Measurements from ENCODE around the gene RNASEH1.
"Not testable (repeated sequence)": the region's sequence is repeated elsewhere in the genome, so short reads cannot be mapped to it uniquely, and the experiment has no call there.

RNASEH1 gene

GRCh38 chr2:3517948-3518495 lies 40.1 kb downstream of the RNASEH1 start:
- no peak for DNase-seq

GRCh38 chr2:3516831-3517230 lies 41.3 kb downstream of the RNASEH1 start:
- no peak for DNase-seq

DNA sequence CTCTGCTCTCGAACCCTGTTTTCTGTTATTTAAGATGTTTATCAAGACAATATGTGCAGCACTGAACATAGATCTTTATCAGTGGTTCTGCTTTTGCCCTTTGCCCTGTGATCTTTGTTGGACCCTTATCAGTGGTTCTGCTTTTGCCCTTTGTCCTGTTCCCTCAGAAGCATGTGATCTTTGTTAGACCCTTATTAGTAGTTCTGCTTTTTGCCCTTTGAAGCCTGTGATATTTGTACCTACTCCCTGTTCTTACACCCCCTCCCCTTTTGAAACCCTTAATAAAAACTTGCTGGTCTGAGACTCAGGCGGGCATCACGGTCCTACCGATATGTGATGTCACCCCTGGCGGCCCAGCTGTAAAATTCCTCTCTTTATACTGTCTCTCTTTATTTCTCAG lies 42.7 kb downstream of the RNASEH1 start:
- not testable (repeated sequence) for DNase-seq

DNA sequence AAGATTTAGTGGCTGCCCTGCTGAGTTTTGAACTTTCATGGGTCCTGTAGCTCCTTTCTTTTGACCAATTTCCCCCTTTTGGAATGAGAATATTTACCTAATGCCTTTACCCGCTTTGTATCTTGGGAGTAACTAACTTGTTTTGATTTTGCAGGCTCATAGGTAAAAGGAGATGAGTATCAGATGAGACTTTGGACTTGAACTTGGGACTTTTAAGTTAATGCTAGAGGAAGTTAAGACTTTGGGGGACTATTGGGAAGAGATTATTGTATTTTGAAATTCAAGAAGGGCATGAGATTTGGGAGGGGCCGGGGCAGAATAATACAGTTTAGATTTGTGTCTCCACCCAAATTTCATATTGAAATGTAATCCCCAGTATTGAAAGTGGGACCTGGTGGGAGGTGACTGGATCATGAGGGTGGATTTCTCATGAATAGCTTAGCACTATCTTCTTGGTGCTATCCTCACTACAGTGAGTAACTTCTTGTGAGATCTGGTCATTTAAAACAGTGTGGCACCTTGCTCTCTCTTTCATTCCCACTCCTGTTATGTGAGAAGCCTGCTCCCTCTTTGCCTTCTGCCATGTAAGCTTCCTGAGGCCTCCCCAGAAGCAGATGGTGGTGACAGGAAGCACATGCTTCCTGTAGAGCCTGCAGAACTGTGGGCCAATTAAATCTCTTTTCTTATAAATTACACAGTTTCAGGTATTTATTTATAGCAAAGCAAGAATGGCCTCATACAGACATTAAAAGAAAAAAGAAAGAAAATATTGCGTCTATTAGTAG lies 44.9 kb downstream of the RNASEH1 start:
- no peak for DNase-seq

DNA sequence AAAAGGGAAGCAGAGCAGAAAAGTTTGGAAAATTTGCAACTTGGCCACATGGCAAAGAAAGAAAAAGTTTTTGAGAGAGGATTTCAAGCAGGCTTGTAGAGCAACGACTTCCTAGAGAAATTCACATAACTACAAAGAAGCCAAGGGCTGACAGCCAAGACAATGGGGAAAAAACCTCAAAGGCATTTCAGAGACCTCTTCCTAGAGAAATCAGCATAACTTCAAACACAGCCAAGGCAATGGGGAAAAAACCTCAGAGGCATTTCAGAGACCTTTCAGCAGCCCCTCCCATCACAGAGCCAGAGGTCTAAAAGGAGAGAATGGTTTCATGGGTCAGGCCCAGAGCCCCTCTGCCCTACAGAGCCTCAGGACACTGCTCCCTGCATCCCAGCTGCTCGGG lies 46.0 kb downstream of the RNASEH1 start:
- DNase-seq: no peak

DNA sequence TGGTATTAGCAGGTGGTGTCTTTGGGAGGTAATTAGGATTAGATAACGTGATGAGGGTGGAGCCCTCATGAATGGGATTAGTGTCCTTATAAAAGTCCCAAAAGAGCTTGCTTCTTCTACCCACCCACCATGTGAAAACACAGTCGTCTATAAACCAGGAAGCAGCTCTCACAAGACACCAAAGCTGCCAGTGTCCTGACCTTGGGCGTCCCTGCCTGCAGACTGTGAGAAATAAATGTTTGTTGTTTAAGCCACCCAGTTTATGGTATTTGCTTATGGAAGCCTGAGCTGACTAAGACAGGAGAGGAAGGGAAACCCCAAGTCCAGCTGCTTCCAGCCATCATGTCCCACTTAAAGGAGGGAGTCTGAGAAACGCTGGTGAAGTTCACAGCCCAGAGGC lies 52.4 kb downstream of the RNASEH1 start:
- no peak for DNase-seq

DNA sequence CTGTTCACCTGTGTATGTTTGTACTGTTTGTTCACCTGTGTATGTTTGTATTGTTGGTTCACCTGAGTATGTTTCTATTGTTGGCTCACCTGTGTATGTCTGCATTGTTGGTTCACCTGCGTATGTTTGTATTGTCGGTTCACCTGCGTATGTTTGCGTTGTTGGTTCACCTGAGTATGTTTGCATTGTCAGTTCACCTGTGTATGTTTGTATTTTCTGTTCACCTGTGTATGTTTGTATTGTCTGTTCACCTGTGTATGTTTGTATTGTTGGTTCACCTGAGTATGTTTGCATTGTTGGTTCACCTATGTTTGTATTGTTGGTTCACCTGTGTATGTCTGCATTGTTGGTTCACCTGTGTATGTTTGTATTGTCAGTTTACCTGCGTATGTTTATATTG lies 53.4 kb downstream of the RNASEH1 start:
- DNase-seq: no peak

- no peak for DNase-seq
Measured at GRCh38 chr2:3503483-3503882, 54.6 kb downstream of the RNASEH1 start.

- no peak for DNase-seq
Measured at GRCh38 chr2:3503046-3503445, 55.1 kb downstream of the RNASEH1 start.

DNA sequence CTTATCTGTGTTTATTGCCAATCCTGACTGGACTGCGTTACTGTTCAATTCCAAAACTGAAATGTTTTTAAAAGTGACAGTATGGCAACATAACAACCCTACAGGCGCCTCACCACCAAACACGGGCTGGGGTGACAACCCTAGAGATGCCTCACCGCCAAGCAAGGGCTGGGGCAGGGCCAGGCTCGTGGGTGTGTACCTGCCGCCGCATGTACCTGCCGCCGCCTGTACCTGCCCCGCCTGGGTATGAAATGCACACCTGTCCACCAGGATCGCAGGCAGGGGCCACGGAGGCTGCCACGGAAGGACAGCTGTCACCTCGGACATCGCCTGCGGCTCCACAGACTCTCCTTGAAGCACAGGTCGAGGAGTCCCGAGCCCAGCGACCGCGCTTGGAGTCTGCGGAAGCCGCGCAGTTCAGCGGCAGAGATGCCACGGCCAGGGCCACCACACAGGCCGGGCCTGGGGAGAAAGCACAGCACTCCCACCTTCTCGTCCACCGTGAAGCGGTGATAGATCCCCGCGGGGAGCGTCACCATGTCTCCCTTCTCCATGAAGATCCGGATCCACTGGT lies 57.7 kb downstream of the RNASEH1 start:
- DNase-seq: no peak

GRCh38 chr2:3498783-3499394 lies 59.2 kb downstream of the RNASEH1 start:
- DNase-seq: no peak

DNA sequence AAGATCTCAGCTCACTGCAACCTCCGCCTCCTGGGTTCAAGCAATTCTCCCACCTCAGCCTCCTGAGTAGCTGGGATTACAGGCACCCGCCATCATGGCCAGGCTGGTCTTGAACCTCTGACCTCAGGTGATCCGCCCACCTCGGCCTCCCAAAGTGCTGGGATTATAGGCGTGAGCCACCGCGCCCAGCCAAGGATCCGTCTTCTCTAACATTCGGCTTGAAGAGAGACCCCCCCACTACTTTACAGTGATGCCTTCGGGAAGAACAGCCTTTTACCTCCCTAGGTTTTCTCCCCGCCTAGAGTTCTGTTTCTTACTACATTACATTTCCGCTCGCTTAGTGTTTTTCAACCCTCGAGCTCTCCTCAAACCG lies 61.4 kb downstream of the RNASEH1 start:
- not testable (repeated sequence) for DNase-seq
